SK-MEL-5 (cell line): ENCODE results near the gene NDUFC2. TPM values are rescaled to one million over a fixed set of nuclear protein-coding genes. Genes with fewer than 3 reads are reported as not detected.
"Not testable (repeated sequence)": the region's sequence is repeated elsewhere in the genome, so short reads cannot be mapped to it uniquely, and the experiment has no call there.

Experiments
- DNase-seq: peaks from one replicate; pipeline ENCODE4 v3.0.0-alpha.2; 2016; ENCODE audit warnings: low read depth, low spot score
- in situ Hi-C: cut with HindIII; loops from 2 replicates; pipeline ENCODE4 v1.10.0; 2016; ENCODE audit warnings: low sequenced_read_pairs, high pct_unique_total_duplicates, low pct_unique_long_range_greater_than_20kb
- total RNA-seq: library from RNA; depleted of rRNA; stranded (reverse); fragments of >200 nt; shearing (Covaris generic); gene quantifications from 2 replicates; pipeline ENCODE4 v1.2.3, GENCODE V29; 2014

The NDUFC2 gene
- total RNA-seq, 1 experiment from 2014 or later, result 182 TPM

GRCh38 chr11:78082146-78082545 is 2.5 kb upstream of the NDUFC2 start:
- DNase-seq, result no peak
- in situ Hi-C loops, result no loop called here

- no peak for DNase-seq
- in situ Hi-C loops, result no loop called here
Measured at GRCh38 chr11:78081583-78081982, 1.9 kb upstream of the NDUFC2 start.

GRCh38 chr11:78080818-78081495 is 1.3 kb upstream of the NDUFC2 start:
- in situ Hi-C loops, result no loop called here
- no peak for DNase-seq

- in situ Hi-C loops, result no loop called here
- DNase-seq, result no peak
Measured at GRCh38 chr11:78080084-78080817, 589 bp upstream of the NDUFC2 start.

GRCh38 chr11:78078218-78079167 is 1.2 kb downstream of the NDUFC2 start:
- no peak for DNase-seq
- in situ Hi-C loops, result no loop called here

- in situ Hi-C loops, DNase-seq: not testable (repeated sequence)
Measured at GRCh38 chr11:78077592-78077991, 2.1 kb downstream of the NDUFC2 start.

GRCh38 chr11:78076733-78077403 is 2.8 kb downstream of the NDUFC2 start:
- in situ Hi-C loops, result no loop called here
- DNase-seq, result no peak

- in situ Hi-C loops, result no loop called here
Measured at GRCh38 chr11:78074756-78075155, 4.9 kb downstream of the NDUFC2 start.

GRCh38 chr11:78072455-78072854 is 7.2 kb downstream of the NDUFC2 start:
- DNase-seq, result no peak
- in situ Hi-C loops, result no loop called here

More at GRCh38 chr11:78074756-78075155, 4.9 kb downstream of the NDUFC2 start:
- DNase-seq, result no peak

GRCh38 chr11:78071717-78072116 is 7.9 kb downstream of the NDUFC2 start:
- in situ Hi-C loops, result no loop called here
- no peak for DNase-seq

GRCh38 chr11:78070621-78071020 is 9.0 kb downstream of the NDUFC2 start:
- no peak for DNase-seq
- in situ Hi-C loops, result no loop called here

GRCh38 chr11:78069465-78069864 is 10.2 kb downstream of the NDUFC2 start:
- in situ Hi-C loops, result no loop called here
- no peak for DNase-seq

- no peak for DNase-seq
- in situ Hi-C loops, result no loop called here
Measured at GRCh38 chr11:78067704-78068103, 12.0 kb downstream of the NDUFC2 start.

GRCh38 chr11:78066471-78066870 is 13.2 kb downstream of the NDUFC2 start:
- DNase-seq, result no peak
- in situ Hi-C loops, result no loop called here

- in situ Hi-C loops, result no loop called here
- no peak for DNase-seq
Measured at GRCh38 chr11:78065203-78065602, 14.5 kb downstream of the NDUFC2 start.

GRCh38 chr11:78063440-78064181 is 16.1 kb downstream of the NDUFC2 start, which contains the start of gene THRSP:
THRSP (plus strand) TSS chr11:78063861; CDS start chr11:78063882, 21 bp downstream.
- in situ Hi-C loops, result no loop called here
- DNase-seq, result no peak

- in situ Hi-C loops, result no loop called here
- DNase-seq, result no peak
Measured at GRCh38 chr11:78062671-78063070, 17.0 kb downstream of the NDUFC2 start.
